ENCODE measurements around the gene SMIM1.

The SMIM1 gene

GRCh38 chr1:3783651-3784474 lies 11.3 kb downstream of the SMIM1 start:
- TF ChIP-seq GATA1 (IDR thresholded peaks at IDR 0.05; ENCODE audit: low read depth, low read length) (no peak), POLR2A (IDR thresholded peaks at IDR 0.05; ENCODE audit: low read length) (no peak)

GRCh38 chr1:3785045-3785444 lies 12.5 kb downstream of the SMIM1 start:
- DNase-seq, result peak in 1 of 2 experiments; percentile 38
- no peak for TF ChIP-seq GATA1 (IDR thresholded peaks at IDR 0.05; ENCODE audit: low read depth, low read length)
- no peak for TF ChIP-seq POLR2A (IDR thresholded peaks at IDR 0.05; ENCODE audit: low read length)

More at GRCh38 chr1:3783651-3784474, 11.3 kb downstream of the SMIM1 start:
- no peak for DNase-seq

- DNase-seq, result peak; percentile 50
- no peak for TF ChIP-seq POLR2A (IDR thresholded peaks at IDR 0.05; ENCODE audit: low read length)
These were observed 13.1 kb downstream of the SMIM1 start for GRCh38 chr1:3785456-3786157.

- no peak for DNase-seq
- TF ChIP-seq GATA1 (IDR thresholded peaks at IDR 0.05; ENCODE audit: low read depth, low read length) (no peak), POLR2A (IDR thresholded peaks at IDR 0.05; ENCODE audit: low read length) (no peak)
These were observed 14.2 kb downstream of the SMIM1 start for GRCh38 chr1:3786468-3787348.

- DNase-seq, result no peak
- TF ChIP-seq GATA1 (IDR thresholded peaks at IDR 0.05; ENCODE audit: low read depth, low read length), result no peak
These were observed 14.8 kb downstream of the SMIM1 start for GRCh38 chr1:3787349-3787715.

- TF ChIP-seq POLR2A (IDR thresholded peaks at IDR 0.05; ENCODE audit: low read length) (no peak), GATA1 (IDR thresholded peaks at IDR 0.05; ENCODE audit: low read depth, low read length) (no peak)
- no peak for DNase-seq
These were observed 15.4 kb downstream of the SMIM1 start for GRCh38 chr1:3787745-3788605.

GRCh38 chr1:3788756-3789420 lies 16.3 kb downstream of the SMIM1 start:
- DNase-seq, result no peak
- no peak for TF ChIP-seq GATA1 (IDR thresholded peaks at IDR 0.05; ENCODE audit: low read depth, low read length)
- no peak for TF ChIP-seq POLR2A (IDR thresholded peaks at IDR 0.05; ENCODE audit: low read length)

- TF ChIP-seq POLR2A (IDR thresholded peaks at IDR 0.05; ENCODE audit: low read length) (no peak), GATA1 (IDR thresholded peaks at IDR 0.05; ENCODE audit: low read depth, low read length) (no peak)
- DNase-seq, result no peak
These were observed 17.1 kb downstream of the SMIM1 start for GRCh38 chr1:3789421-3790300.

- TF ChIP-seq POLR2A (IDR thresholded peaks at IDR 0.05; ENCODE audit: low read length), result no peak
- TF ChIP-seq GATA1 (IDR thresholded peaks at IDR 0.05; ENCODE audit: low read depth, low read length), result no peak
These were observed 18.0 kb downstream of the SMIM1 start for GRCh38 chr1:3790500-3790923.

GRCh38 chr1:3790952-3791351 lies 18.4 kb downstream of the SMIM1 start:
- no peak for DNase-seq
- TF ChIP-seq POLR2A (IDR thresholded peaks at IDR 0.05; ENCODE audit: low read length) (no peak), GATA1 (IDR thresholded peaks at IDR 0.05; ENCODE audit: low read depth, low read length) (no peak)

More at GRCh38 chr1:3790500-3790923, 18.0 kb downstream of the SMIM1 start:
- DNase-seq, result no peak

GRCh38 chr1:3795453-3796214 lies 23.1 kb downstream of the SMIM1 start:
- TF ChIP-seq POLR2A (IDR thresholded peaks at IDR 0.05; ENCODE audit: low read length), result no peak
- no peak for TF ChIP-seq GATA1 (IDR thresholded peaks at IDR 0.05; ENCODE audit: low read depth, low read length)
- peak; percentile 67 to 68 for DNase-seq
